Transverse colon (tissue), 4 donors: ENCODE measurements around the gene TRAF7. TPM values are rescaled to one million over a fixed set of nuclear protein-coding genes. Genes with fewer than 3 reads are reported as not detected.

Source experiments
- DNase-seq: peaks from one replicate; pipeline ENCODE4 v3.0.0-alpha.2; 2019
- H3K27ac ChIP-seq, 4 donors: fragments of 200-600 bp; sonication (generic); 2 replicates each; pipeline ENCODE4 v1.5.1; 2016 to 2018; ENCODE audit warnings: inconsistent platforms in 4 of 4
- H3K27me3 ChIP-seq: fragments of 200-600 bp; sonication (generic); 2 replicates; pipeline ENCODE4 v1.5.1; 2017; ENCODE audit warnings: inconsistent platforms
- H3K36me3 ChIP-seq, 4 donors: fragments of 200-600 bp; sonication (generic); 2 replicates each; pipeline ENCODE4 v1.5.1; 2017 to 2019; ENCODE audit warnings: inconsistent platforms in 4 of 4
- H3K4me1 ChIP-seq, 4 donors: fragments of 200-600 bp; sonication (generic); 2 replicates each; pipeline ENCODE4 v1.5.1; 2017 to 2020; ENCODE audit warnings: inconsistent platforms in 4 of 4
- H3K4me3 ChIP-seq, 4 donors: fragments of 200-600 bp; sonication (generic); 1 replicate in 1 of 4; 2 replicates in 3 of 4; pipeline versions ENCODE4 v1.5.1 to v1.6.1; 2017 to 2019; ENCODE audit warnings: inconsistent platforms in 4 of 4
- H3K9me3 ChIP-seq, 2 donors: fragments of 200-600 bp; sonication (generic); 2 replicates each; pipeline ENCODE4 v1.5.1; 2017 to 2019; ENCODE audit warnings: inconsistent platforms in 2 of 2
- EP300 ChIP-seq: sonication (generic); formaldehyde crosslinking; IDR thresholded peaks from one replicate; pipeline ENCODE4 v1.6.1; 2017; ENCODE audit warnings: antibody characterized with exemption, low read depth
- POLR2A ChIP-seq: fragments of 450-650 bp; IDR thresholded peaks from one replicate; pipeline ENCODE4 v1.6.1; 2016; ENCODE audit warnings: antibody characterized with exemption, mild to moderate bottlenecking, moderate library complexity
- POLR2AphosphoS5 ChIP-seq, 3 donors: sonication (generic); formaldehyde crosslinking; IDR thresholded peaks; one replicate each; pipeline ENCODE4 v1.6.1; 2016; ENCODE audit warnings: antibody characterized with exemption in 3 of 3
- WGBS, 2 donors: methylation state at CpG; one replicate each; pipeline ENCODE4 v1.1.5; 2018; ENCODE audit warnings: low coverage in 1 of 2; 5-methylcytosine and 5-hydroxymethylcytosine counted together
- in situ Hi-C, 4 donors: fragments of 200-750 bp; cut with MboI; loops; one replicate each; pipeline versions ENCODE4 v1.15.0 to v1.15.1; 2017; ENCODE audit warnings: low sequenced_read_pairs in 3 of 4, low pct_ligation_motif_present in 1 of 4, low pct_unique_long_range_greater_than_20kb in 1 of 4
- intact Hi-C: fragments of 100-400 bp; cut with DNase I; formaldehyde crosslinking; loops from one replicate; pipeline ENCODE4 v1.15.1; 2023; ENCODE audit warnings: low total_unique reads
- total RNA-seq, 4 donors: library from RNA; depleted of rRNA; stranded (reverse); fragments of >200 nt; gene quantifications; one replicate each; pipeline ENCODE4 v1.1.0, GENCODE V29; 2016
- TF ChIP-seq, protein P1 (sequence below), 5 experiments: fragments of 200-600 bp in 3 of 5; fragments of 450-650 bp in 2 of 5; sonication (generic) in 3 of 5; IDR thresholded peaks; 1 replicate in 2 of 5; 2 replicates in 3 of 5; pipeline ENCODE4 v1.5.1; 2016 to 2017; ENCODE audit warnings: antibody characterized with exemption in 5 of 5, inconsistent platforms in 3 of 5, mild to moderate bottlenecking in 2 of 5, moderate library complexity in 1 of 5

Gene TRAF7
- total RNA-seq, 4 donors from 2014 or later = 43.4 to 80.4 (median 63.0) TPM

DNA sequence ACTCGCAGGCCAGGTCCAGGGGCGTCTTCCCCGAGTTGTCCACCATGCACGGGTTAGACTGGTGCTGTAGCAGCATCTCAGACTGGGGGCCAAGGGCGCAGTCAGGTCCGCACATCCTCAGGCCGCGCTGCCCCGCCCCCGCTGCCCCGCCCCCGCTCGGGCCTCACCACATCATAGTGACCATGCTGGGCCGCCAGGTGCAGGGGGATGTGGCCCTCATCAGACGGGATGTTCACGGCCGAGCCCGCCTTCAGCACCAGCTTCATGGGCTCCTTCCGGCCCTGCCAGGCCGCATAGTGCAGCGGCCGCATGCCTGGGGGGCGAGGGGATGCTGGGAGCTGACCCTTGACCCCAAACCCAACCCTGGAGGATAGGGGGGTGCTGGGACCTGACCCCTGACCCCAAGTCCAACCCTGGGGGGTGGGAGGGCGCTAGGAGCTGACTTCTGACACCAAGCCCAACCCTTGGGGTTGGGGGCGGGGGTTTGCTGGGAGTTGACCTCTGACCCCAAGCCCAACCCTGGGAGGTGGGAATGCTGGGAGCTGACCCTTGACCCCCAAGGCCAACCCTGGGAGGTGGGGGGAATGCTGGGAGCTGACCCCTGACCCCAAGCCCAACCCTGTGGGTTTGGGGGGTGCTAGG is 33.8 kb downstream of the TRAF7 start:
- H3K4me3 ChIP-seq = no peak overlapping the region
- TF ChIP-seq POLR2A (no peak), EP300 (no peak), POLR2AphosphoS5 (IDR thresholded peaks at IDR 0.05) (no peak)
- TF ChIP-seq, protein P1, sequence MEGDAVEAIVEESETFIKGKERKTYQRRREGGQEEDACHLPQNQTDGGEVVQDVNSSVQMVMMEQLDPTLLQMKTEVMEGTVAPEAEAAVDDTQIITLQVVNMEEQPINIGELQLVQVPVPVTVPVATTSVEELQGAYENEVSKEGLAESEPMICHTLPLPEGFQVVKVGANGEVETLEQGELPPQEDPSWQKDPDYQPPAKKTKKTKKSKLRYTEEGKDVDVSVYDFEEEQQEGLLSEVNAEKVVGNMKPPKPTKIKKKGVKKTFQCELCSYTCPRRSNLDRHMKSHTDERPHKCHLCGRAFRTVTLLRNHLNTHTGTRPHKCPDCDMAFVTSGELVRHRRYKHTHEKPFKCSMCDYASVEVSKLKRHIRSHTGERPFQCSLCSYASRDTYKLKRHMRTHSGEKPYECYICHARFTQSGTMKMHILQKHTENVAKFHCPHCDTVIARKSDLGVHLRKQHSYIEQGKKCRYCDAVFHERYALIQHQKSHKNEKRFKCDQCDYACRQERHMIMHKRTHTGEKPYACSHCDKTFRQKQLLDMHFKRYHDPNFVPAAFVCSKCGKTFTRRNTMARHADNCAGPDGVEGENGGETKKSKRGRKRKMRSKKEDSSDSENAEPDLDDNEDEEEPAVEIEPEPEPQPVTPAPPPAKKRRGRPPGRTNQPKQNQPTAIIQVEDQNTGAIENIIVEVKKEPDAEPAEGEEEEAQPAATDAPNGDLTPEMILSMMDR (IDR thresholded peaks at IDR 0.05) = no peak
- peaks cover 30% of the 10 kb centered on the region for H3K27me3 ChIP-seq
- in situ Hi-C loops (loop anchor here in 1 of 4 donors (25.0 kb wide), 1 partner anchor 298 kb away; the partner anchor contains the start of gene TBC1D24), intact Hi-C loops (no loop called here)
- H3K4me1 ChIP-seq = no peaks in the 10 kb centered on the region
- H3K9me3 ChIP-seq = no peaks in the 10 kb centered on the region
- WGBS, 2 donors = 82% methylated on average over 23 of the region's 25 CpGs; no CpG with 5 or more reads in 1 of the 2 donors
- no peak for DNase-seq
- no peaks in the 10 kb centered on the region for H3K36me3 ChIP-seq
- H3K27ac ChIP-seq = no peak overlapping the region

DNA sequence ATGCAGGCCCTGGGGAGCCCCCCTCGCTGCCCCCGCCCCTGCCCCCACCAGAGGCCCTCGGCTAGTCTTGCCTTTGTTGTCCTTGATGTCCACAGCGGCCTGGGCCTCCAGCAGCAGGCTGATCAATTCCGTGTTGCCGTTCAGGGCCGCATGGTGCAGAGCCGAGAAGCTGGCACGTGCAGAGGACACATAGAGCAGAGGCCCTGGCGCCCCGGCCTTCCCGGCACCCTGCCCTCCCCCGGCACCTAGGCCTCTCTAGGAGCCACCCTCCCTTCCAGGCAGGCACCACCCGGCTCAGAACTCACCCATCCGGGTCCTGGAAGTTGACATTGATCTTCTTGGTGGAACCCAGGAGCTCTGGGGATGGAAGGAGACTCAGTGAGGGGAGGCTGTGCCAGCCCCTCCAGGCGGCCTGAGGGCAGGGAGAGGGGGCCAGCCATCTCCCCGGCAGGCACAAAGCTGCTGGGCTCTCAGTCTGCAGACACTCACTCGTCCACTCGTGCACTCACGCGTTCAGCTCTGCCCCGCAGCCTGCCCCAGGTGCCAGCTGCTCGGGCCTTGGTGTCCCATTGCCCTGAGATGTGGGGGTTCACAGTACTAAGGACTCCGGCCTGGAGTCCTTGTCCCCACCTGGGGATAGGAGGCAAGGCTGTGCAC is 34.5 kb downstream of the TRAF7 start:
- WGBS, 2 donors = 85% methylated on average over 24 of the region's 24 CpGs; no CpG with 5 or more reads in 1 of the 2 donors
- intact Hi-C loops (no loop called here), in situ Hi-C loops (loop anchor here in 1 of 4 donors (25.0 kb wide), 1 partner anchor 297 kb away; the partner anchor contains the start of gene TBC1D24)

DNA sequence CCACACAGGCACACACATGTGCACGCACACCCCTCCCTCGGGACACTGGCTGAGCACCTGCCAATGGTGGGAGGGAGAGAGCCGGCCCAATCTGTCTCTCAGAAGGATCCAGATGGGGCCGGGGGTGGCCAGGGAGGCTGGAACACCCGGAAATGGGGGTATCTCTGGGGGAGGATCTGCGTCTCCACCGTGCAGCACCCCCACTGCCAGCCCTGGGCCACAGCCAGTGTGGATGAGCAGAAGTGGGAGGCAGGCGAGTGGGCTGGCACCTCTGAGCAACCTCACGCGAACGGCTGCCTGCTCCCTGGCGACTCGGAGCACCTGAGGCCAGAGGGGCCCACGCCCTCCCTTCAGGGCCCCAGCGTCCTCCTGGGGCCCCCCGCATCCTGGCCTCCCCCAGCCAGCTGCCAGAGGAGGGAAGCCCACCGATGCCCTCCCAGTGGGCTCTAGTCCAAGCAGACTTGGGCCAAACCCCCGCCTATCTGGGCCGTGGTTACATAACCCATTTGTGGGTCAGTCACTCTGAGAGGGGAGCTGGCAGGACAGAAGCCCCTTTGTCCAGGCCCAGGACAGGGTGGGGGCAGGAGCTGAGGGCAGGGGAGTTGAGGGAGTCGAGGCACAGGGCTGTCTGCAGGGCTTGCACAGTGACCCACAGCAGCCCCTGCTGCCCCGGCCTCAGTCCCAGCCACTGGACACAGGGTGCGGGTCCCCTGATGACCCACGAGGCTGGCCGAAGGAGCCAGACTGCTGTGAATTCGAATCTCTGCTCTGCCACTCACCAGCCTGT is 35.3 kb downstream of the TRAF7 start:
- no peaks in the 10 kb centered on the region for H3K9me3 ChIP-seq
- intact Hi-C loops = no loop called here
- in situ Hi-C loops = loop anchor here in 1 of 4 donors (25.0 kb wide), 1 partner anchor 296 kb away; the partner anchor contains the start of gene TBC1D24
- WGBS, 2 donors = 84% methylated on average over 17 of the region's 25 CpGs; no CpG with 5 or more reads in 1 of the 2 donors
- H3K4me3 ChIP-seq = no peak overlapping the region
- no peak overlapping the region for H3K27ac ChIP-seq
- H3K4me1 ChIP-seq = peaks cover 9 to 11% (median 10%) of the 10 kb centered on the region in 4 donors
- no peak for TF ChIP-seq POLR2AphosphoS5 (IDR thresholded peaks at IDR 0.05)
- no peak for TF ChIP-seq POLR2A
- TF ChIP-seq EP300 = no peak
- TF ChIP-seq, protein P1 (IDR thresholded peaks at IDR 0.05) = no peak
- no peaks in the 10 kb centered on the region for H3K36me3 ChIP-seq
- peaks cover 32% of the 10 kb centered on the region for H3K27me3 ChIP-seq
- no peak for DNase-seq

More for the DNA sequence above, 34.5 kb downstream of the TRAF7 start:
- TF ChIP-seq POLR2AphosphoS5 (IDR thresholded peaks at IDR 0.05) = no peak
- TF ChIP-seq EP300 = no peak
- no peak for TF ChIP-seq POLR2A
- TF ChIP-seq, protein P1 (IDR thresholded peaks at IDR 0.05) = no peak
- no peak overlapping the region for H3K4me3 ChIP-seq
- H3K27ac ChIP-seq = no peak overlapping the region
- H3K36me3 ChIP-seq = no peaks in the 10 kb centered on the region
- DNase-seq = no peak
- no peaks in the 10 kb centered on the region for H3K9me3 ChIP-seq
- H3K4me1 ChIP-seq = peaks cover 2 to 4% (median 3%) of the 10 kb centered on the region in 4 donors
- H3K27me3 ChIP-seq = peaks cover 32% of the 10 kb centered on the region

DNA sequence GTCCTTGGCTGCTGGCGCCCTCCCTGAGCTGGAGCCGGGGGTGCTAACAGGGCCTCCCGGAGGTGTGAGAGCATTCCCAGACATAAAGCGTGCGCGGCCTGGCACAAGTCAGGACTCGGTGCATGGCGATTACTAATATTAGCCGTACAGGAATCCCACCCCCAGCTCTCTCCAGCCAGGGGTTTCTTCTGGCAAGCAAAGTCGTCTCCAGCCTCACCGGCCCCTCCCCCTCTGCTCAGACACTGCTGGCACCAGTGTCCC is 35.8 kb downstream of the TRAF7 start:
- H3K9me3 ChIP-seq = no peaks in the 10 kb centered on the region
- H3K4me1 ChIP-seq = peaks cover 10 to 14% (median 13%) of the 10 kb centered on the region in 4 donors
- H3K36me3 ChIP-seq = no peaks in the 10 kb centered on the region
- H3K4me3 ChIP-seq = no peak overlapping the region
- intact Hi-C loops (no loop called here), in situ Hi-C loops (loop anchor here in 1 of 4 donors (25.0 kb wide), 1 partner anchor 296 kb away; the partner anchor contains the start of gene TBC1D24)
- TF ChIP-seq POLR2AphosphoS5 (IDR thresholded peaks at IDR 0.05) = no peak
- TF ChIP-seq POLR2A = no peak
- TF ChIP-seq, protein P1 (IDR thresholded peaks at IDR 0.05) = no peak
- TF ChIP-seq EP300 = no peak
- no peak for DNase-seq
- 88% methylated on average over 11 of the region's 11 CpGs; no CpG with 5 or more reads in 1 of the 2 donors for WGBS, 2 donors
- no peak overlapping the region for H3K27ac ChIP-seq
- H3K27me3 ChIP-seq = peaks cover 34% of the 10 kb centered on the region
